GM12878 (cell line): ENCODE measurements around the gene PKM. TPM values are rescaled to one million over a fixed set of nuclear protein-coding genes. Genes with fewer than 3 reads are reported as not detected.

Experiments used
- ATAC-seq: fragments of 200-7000 bp; cut with Tn5 transposase; 3 replicates; pipeline ENCODE4 v1.9.1; 2020; ENCODE audit warnings: mild to moderate bottlenecking, moderate library complexity
- BruUV-seq: library from RNA; stranded (reverse); fragments of 400-500 nt; replicated peaks from 2 replicates; lab custom pipeline; 2021; lab: Mats Ljungman, UMichigan
- CTCF ChIA-PET: fragments of 300-600 bp; sonication (Branson Sonifier 250); formaldehyde crosslinking; extraction: SDS; loops from one replicate; lab custom pipeline; 2021; ENCODE audit warnings: inconsistent platforms; lab: Yijun Ruan, JAX
- POLR2A ChIA-PET: fragments of 350-600 bp; formaldehyde crosslinking; extraction: SDS; loops from one replicate; lab custom pipeline; 2021; ENCODE audit warnings: inconsistent platforms; lab: Charles Lee
- RAD21 ChIA-PET: fragments of 300-600 bp; sonication (Branson Sonifier 250); formaldehyde crosslinking; loops from one replicate; lab custom pipeline; 2023; ENCODE audit warnings: antibody characterized with exemption; ENCODE audit not compliant: unreplicated experiment; lab: Charles Lee
- SMC1A ChIA-PET: fragments of 300-600 bp; sonication (Branson Sonifier 250); formaldehyde crosslinking; loops from one replicate; lab custom pipeline; 2023; ENCODE audit not compliant: unreplicated experiment, uncharacterized antibody; lab: Charles Lee
- DNase-seq: peaks from one replicate; pipeline ENCODE4 v3.0.0-alpha.2; 2011; ENCODE audit warnings: low read depth, low spot score
- FAIRE-seq: peaks from 3 replicates; lab custom pipeline; 2011; peaks lifted over from hg19 to GRCh38; lab: Jason Lieb, UNC
- H2AFZ ChIP-seq: 2 replicates; pipeline ENCODE4 v1.6.0; 2011; ENCODE audit warnings: low read depth, low read length, control low read depth; ENCODE audit not compliant: control insufficient read depth
- H3K27ac ChIP-seq: 2 replicates; pipeline ENCODE4 v1.5.1; 2011; ENCODE audit warnings: control low read depth; ENCODE audit not compliant: control insufficient read depth, insufficient read depth
- H3K27me3 ChIP-seq, 2 experiments: replicated peaks in 1 of 2; 2 replicates each; pipeline versions ENCODE4 v1.6.0 to v1.6.1; 2011; ENCODE audit warnings: low read length in 1 of 2; ENCODE audit not compliant: control insufficient read depth in 2 of 2, insufficient read depth in 2 of 2
- H3K36me3 ChIP-seq, 2 experiments: 2 replicates each; pipeline ENCODE4 v1.5.1; 2011; ENCODE audit warnings: low read length in 1 of 2; ENCODE audit not compliant: control insufficient read depth in 2 of 2, insufficient read depth in 2 of 2
- H3K4me1 ChIP-seq: 2 replicates; pipeline ENCODE4 v1.6.1; 2011; ENCODE audit warnings: mild to moderate bottlenecking, low read length, moderate library complexity, mixed read lengths; ENCODE audit not compliant: control insufficient read depth, insufficient read depth
- H3K4me2 ChIP-seq: 2 replicates; pipeline ENCODE4 v1.6.0; 2011; ENCODE audit warnings: control low read depth; ENCODE audit not compliant: control insufficient read depth, insufficient read depth
- H3K4me3 ChIP-seq: fragments of 200-600 bp; sonication (generic); 2 replicates; pipeline ENCODE4 v1.5.1; 2016
- H3K79me2 ChIP-seq: 2 replicates; pipeline ENCODE4 v1.6.0; 2011; ENCODE audit warnings: low read length; ENCODE audit not compliant: control insufficient read depth, insufficient read depth
- H3K9ac ChIP-seq: 2 replicates; pipeline ENCODE4 v1.8.0; 2011; ENCODE audit warnings: low read length, control low read depth, mixed read lengths; ENCODE audit not compliant: control insufficient read depth, insufficient read depth
- H3K9me3 ChIP-seq: replicated peaks from 3 replicates; pipeline ENCODE4 v1.5.1; 2011; ENCODE audit warnings: mild to moderate bottlenecking, low read length; ENCODE audit not compliant: control insufficient read depth, insufficient read depth
- H4K20me1 ChIP-seq: 2 replicates; pipeline ENCODE4 v1.6.0; 2011; ENCODE audit not compliant: control insufficient read depth, insufficient read depth
- E2F4 ChIP-seq: IDR thresholded peaks from 2 replicates; pipeline ENCODE4 v1.6.1; 2012; ENCODE audit warnings: low read depth, low read length, improper control_type of control experiment
- FOS ChIP-seq: IDR thresholded peaks from 3 replicates; pipeline ENCODE4 v1.6.1; 2011; ENCODE audit warnings: borderline replicate concordance; ENCODE audit not compliant: insufficient read length; ENCODE audit errors: extremely low read depth
- FOXK2 ChIP-seq: fragments of 450-650 bp; IDR thresholded peaks from 2 replicates; pipeline ENCODE4 v1.6.1; 2017; ENCODE audit warnings: mild to moderate bottlenecking, moderate library complexity
- LARP7 ChIP-seq: fragments of 450-650 bp; IDR thresholded peaks from 2 replicates; pipeline ENCODE4 v1.6.1; 2017; ENCODE audit warnings: mild to moderate bottlenecking
- PRDM15 ChIP-seq: fragments of 450-650 bp; formaldehyde crosslinking; IDR thresholded peaks from 2 replicates; pipeline ENCODE4 v1.4.0; 2020; ENCODE audit warnings: mild to moderate bottlenecking, moderate library complexity
- RELB ChIP-seq: fragments of 450-650 bp; IDR thresholded peaks from 2 replicates; pipeline ENCODE4 v1.6.1; 2017; ENCODE audit warnings: low read depth, mild to moderate bottlenecking, moderate library complexity
- SMARCA5 ChIP-seq: fragments of 450-650 bp; IDR thresholded peaks from 2 replicates; pipeline ENCODE4 v1.6.1; 2017; ENCODE audit warnings: mild to moderate bottlenecking
- SUZ12 ChIP-seq: fragments of 200-600 bp; sonication (generic); IDR thresholded peaks from one replicate; pipeline ENCODE4 v1.6.1; 2018; ENCODE audit warnings: antibody characterized with exemption, mild to moderate bottlenecking; ENCODE audit not compliant: unreplicated experiment
- TCF3 ChIP-seq: IDR thresholded peaks from 2 replicates; pipeline ENCODE4 v1.6.1; 2012; ENCODE audit warnings: low read depth, mild to moderate bottlenecking, low read length, borderline replicate concordance; ENCODE audit not compliant: insufficient read depth
- ZNF217 ChIP-seq: fragments of 450-650 bp; IDR thresholded peaks from 2 replicates; pipeline ENCODE4 v1.6.1; 2017; ENCODE audit warnings: antibody characterized with exemption, mild to moderate bottlenecking
- WGBS: methylation state at CpG from one replicate; pipeline ENCODE4 v1.1.6; 2016; ENCODE audit warnings: low lambda C conversion rate; ENCODE audit not compliant: insufficient replicate concordance, insufficient coverage; ENCODE audit errors: missing lambda C conversion rate; 5-methylcytosine and 5-hydroxymethylcytosine counted together
- in situ Hi-C: fragments of 300-500 bp; cut with MboI; formaldehyde crosslinking; loops from 9 replicates; pipeline ENCODE4 v1.14.3; 2018; ENCODE audit warnings: mixed read lengths
- intact Hi-C: fragments of 100-400 bp; cut with micrococcal nuclease; formaldehyde crosslinking; loops from one replicate; pipeline ENCODE4 v1.14.2; 2022; ENCODE audit not compliant: unreplicated experiment
- polyA plus RNA-seq, 11 experiments: library from polyadenylated mRNA; depleted of rRNA in 4 of 11; unstranded in 6 of 11; stranded (reverse) in 5 of 11; fragments of >200 nt; fragmentation: Nextera tagmentation in 4 of 11; fragmentation: Illumina TruSeq in 1 of 11; extraction: Ambion mirVana in 4 of 11; extraction: Trizol in 1 of 11; gene quantifications; 1 replicate in 1 of 11; 2 replicates in 10 of 11; pipeline versions ENCODE4 v1.2.1 to v1.2.3, GENCODE V29; 2011 to 2016; ENCODE audit warnings: inconsistent platforms in 2 of 11, missing spikeins in 2 of 11, low read depth in 1 of 11
- total RNA-seq, 4 experiments: library from RNA; depleted of rRNA in 3 of 4; stranded (reverse); fragments of >200 nt in 3 of 4; fragmentation: Illumina TruSeq in 1 of 4; extraction: Trizol in 1 of 4; gene quantifications; 2 replicates each; pipeline versions ENCODE4 v1.2.1 to v1.2.3, GENCODE V29; 2013 to 2021
- TF ChIP-seq, protein P1 (sequence below): IDR thresholded peaks from 2 replicates; pipeline ENCODE4 v1.6.1; 2012; ENCODE audit warnings: low read length, inconsistent platforms
- TF ChIP-seq, protein P2 (sequence below): fragments of 450-650 bp; IDR thresholded peaks from 2 replicates; pipeline ENCODE4 v1.6.1; 2016; ENCODE audit warnings: mild to moderate bottlenecking
- TF ChIP-seq, protein P3 (sequence below): fragments of 450-650 bp; IDR thresholded peaks from 2 replicates; pipeline ENCODE4 v1.6.1; 2014; ENCODE audit warnings: mild to moderate bottlenecking

Gene PKM
- total and polyA plus RNA-seq, 10 of the 15 experiments (the other 5 are each of a cell fraction or from before 2014, with no cell fraction given): 491 to 2,011 (median 1,433) TPM

DNA sequence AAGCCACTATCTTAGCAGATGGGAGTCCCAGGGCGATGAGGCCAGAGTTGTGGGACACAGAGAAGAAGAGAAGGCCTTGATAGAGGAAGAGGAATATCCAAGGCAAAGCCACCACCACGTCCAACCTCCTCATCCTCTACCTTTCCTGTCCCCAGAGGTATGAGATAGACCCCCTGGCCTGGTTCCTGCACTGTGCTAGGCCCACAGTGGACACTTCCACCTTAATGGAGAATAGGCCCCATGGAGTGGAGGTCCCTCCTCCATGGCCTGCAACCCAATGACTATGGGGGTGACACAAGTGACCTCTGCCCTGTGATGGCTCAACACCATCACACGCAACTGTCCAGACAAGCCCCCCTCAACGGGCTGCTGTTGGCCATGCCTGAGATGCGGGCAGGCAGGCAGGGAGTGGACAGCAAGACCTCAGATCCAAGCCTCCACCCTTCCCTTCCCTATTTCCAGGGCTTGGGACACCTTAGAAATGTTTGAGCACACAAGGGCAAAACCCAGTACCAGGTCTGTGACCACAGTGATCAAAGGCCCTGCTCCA is 70.2 kb downstream of the PKM start:
- intact Hi-C loops (no loop called here), in situ Hi-C loops (no loop called here)
- Histone ChIP-seq H3K9me3 (no peaks in the 10 kb centered on the region), H2AFZ (no peak overlapping the region), H3K27ac (no peak overlapping the region), H4K20me1 (no peaks in the 10 kb centered on the region), H3K36me3 (no peaks in the 10 kb centered on the region), H3K4me2 (no peak overlapping the region), H3K4me3 (no peak overlapping the region), H3K27me3 (no peaks in the 10 kb centered on the region), H3K4me1 (no peaks in the 10 kb centered on the region), H3K9ac (no peak overlapping the region), H3K79me2 (no peaks in the 10 kb centered on the region)
- DNase-seq (no peak), FAIRE-seq (no peak), ATAC-seq (no peak)
- ChIA-PET RAD21 (no interaction called here), CTCF (no interaction called here), POLR2A (no interaction called here), SMC1A (no interaction called here)
- WGBS: 20% methylated on average over 5 of the region's 5 CpGs
- BruUV-seq: no TSS peak
- TF ChIP-seq, protein P1, sequence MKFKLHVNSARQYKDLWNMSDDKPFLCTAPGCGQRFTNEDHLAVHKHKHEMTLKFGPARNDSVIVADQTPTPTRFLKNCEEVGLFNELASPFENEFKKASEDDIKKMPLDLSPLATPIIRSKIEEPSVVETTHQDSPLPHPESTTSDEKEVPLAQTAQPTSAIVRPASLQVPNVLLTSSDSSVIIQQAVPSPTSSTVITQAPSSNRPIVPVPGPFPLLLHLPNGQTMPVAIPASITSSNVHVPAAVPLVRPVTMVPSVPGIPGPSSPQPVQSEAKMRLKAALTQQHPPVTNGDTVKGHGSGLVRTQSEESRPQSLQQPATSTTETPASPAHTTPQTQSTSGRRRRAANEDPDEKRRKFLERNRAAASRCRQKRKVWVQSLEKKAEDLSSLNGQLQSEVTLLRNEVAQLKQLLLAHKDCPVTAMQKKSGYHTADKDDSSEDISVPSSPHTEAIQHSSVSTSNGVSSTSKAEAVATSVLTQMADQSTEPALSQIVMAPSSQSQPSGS: no peak
- TF ChIP-seq, protein P2, sequence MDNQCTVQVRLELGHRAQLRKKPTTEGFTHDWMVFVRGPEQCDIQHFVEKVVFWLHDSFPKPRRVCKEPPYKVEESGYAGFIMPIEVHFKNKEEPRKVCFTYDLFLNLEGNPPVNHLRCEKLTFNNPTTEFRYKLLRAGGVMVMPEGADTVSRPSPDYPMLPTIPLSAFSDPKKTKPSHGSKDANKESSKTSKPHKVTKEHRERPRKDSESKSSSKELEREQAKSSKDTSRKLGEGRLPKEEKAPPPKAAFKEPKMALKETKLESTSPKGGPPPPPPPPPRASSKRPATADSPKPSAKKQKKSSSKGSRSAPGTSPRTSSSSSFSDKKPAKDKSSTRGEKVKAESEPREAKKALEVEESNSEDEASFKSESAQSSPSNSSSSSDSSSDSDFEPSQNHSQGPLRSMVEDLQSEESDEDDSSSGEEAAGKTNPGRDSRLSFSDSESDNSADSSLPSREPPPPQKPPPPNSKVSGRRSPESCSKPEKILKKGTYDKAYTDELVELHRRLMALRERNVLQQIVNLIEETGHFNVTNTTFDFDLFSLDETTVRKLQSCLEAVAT: no peak
- TF ChIP-seq RELB: no peak
- no peak for TF ChIP-seq FOS
- TF ChIP-seq, protein P3, sequence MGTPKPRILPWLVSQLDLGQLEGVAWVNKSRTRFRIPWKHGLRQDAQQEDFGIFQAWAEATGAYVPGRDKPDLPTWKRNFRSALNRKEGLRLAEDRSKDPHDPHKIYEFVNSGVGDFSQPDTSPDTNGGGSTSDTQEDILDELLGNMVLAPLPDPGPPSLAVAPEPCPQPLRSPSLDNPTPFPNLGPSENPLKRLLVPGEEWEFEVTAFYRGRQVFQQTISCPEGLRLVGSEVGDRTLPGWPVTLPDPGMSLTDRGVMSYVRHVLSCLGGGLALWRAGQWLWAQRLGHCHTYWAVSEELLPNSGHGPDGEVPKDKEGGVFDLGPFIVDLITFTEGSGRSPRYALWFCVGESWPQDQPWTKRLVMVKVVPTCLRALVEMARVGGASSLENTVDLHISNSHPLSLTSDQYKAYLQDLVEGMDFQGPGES: no peak
- TF ChIP-seq SUZ12: no peak
- TF ChIP-seq ZNF217: no peak
- TF ChIP-seq FOXK2: no peak
- TF ChIP-seq E2F4: no peak
- TF ChIP-seq SMARCA5: no peak
- no peak for TF ChIP-seq TCF3
- no peak for TF ChIP-seq LARP7
- no peak for TF ChIP-seq PRDM15 (CRISPR knock-in tag)
